Endothelial cell of hepatic sinusoid (primary cell): Measurements from ENCODE around the gene PRELP.

Experiments
- in situ Hi-C: cut with HindIII; loops from 2 replicates; pipeline ENCODE4 v1.10.0; 2017; ENCODE audit warnings: low sequenced_read_pairs

The PRELP gene

GRCh38 chr1:203539831-203540546 is 64.4 kb downstream of the PRELP start:
- in situ Hi-C loops, result no loop called here
